AG09309 (cell line): ENCODE results near the gene KIF5A.

Experiments
- DNase-seq: peaks from one replicate; pipeline ENCODE4 v3.0.0-alpha.2; 2010; ENCODE audit warnings: low read depth
- H3K4me3 ChIP-seq: 2 replicates; pipeline ENCODE4 v1.5.1; 2011; ENCODE audit warnings: mild to moderate bottlenecking, low read depth, low read length, moderate library complexity; ENCODE audit not compliant: control insufficient read depth
- TF ChIP-seq, protein P1 (sequence below): IDR thresholded peaks from 2 replicates; pipeline ENCODE4 v1.5.1; 2011; ENCODE audit warnings: mild to moderate bottlenecking, low read depth, low read length, inconsistent platforms; ENCODE audit not compliant: insufficient read depth, control insufficient read depth; ENCODE audit errors: missing control alignments

Gene KIF5A

DNA sequence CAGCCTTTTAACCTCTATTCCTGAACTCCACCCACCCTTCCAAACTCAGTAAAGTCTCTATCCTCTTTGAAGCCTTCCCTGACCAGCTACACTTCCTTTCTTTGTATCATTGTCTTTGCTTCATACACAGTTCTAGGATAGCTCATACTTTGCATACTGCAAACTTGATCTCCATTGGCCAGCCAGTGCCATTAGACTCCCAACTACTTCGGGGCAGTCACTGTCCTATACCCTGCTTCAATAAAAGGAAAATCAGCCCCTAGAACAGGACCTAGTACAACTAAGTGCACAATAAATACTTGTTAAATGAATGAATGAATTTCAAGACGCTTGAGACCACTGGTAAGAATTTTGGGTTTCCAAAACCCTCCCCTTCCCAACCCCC, 40.6 kb downstream of the KIF5A start:
- TF ChIP-seq, protein P1, sequence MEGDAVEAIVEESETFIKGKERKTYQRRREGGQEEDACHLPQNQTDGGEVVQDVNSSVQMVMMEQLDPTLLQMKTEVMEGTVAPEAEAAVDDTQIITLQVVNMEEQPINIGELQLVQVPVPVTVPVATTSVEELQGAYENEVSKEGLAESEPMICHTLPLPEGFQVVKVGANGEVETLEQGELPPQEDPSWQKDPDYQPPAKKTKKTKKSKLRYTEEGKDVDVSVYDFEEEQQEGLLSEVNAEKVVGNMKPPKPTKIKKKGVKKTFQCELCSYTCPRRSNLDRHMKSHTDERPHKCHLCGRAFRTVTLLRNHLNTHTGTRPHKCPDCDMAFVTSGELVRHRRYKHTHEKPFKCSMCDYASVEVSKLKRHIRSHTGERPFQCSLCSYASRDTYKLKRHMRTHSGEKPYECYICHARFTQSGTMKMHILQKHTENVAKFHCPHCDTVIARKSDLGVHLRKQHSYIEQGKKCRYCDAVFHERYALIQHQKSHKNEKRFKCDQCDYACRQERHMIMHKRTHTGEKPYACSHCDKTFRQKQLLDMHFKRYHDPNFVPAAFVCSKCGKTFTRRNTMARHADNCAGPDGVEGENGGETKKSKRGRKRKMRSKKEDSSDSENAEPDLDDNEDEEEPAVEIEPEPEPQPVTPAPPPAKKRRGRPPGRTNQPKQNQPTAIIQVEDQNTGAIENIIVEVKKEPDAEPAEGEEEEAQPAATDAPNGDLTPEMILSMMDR = no peak
- DNase-seq = no peak
- peak overlapping the region; percentile 90 for H3K4me3 ChIP-seq

DNA sequence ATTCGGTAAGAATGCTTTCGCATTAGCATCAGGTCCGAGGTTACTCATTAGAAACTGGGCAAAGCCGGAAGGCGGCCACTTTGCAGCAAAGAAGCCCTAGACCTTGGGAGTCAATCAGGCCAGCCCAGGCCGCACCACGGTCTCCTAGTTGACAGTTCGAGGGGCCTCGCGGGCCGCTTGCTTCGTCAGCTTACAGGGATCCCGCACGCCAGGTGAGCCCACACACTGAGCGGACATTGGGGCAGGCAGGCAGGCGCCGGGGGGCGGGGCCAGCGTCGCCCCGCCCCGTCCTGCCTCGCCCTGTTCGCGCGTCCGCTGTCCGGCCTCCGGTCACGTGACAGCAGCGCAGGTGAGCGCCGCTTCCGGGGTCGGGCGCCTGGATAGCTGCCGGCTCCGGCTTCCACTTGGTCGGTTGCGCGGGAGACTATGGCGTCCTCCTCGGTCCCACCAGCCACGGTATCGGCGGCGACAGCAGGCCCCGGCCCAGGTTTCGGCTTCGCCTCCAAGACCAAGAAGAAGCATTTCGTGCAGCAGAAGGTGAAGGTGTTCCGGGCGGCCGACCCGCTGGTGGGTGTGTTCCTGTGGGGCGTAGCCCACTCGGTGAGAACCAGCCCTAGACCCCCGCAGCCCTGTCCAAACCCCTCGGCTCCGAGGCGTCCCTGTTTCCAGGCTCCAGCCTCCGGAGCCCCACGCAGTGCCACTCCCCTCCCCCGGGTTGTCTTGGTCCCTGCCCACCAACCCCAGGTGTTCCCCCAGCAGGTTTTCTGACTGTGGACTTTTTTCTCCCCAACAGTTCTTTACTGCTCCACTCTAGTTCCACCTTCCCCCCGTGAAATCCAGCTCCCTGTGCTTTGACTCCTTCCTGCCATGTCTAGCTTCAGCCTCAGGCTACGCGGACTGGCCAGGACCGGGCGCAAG, 41.3 kb downstream of the KIF5A start, which contains the start of gene PIP4K2C:
PIP4K2C (plus strand) TSS at position 329 of the 918 bp plus-strand sequence; CDS start at position 427, 98 bp downstream.
- TF ChIP-seq, protein P1 = no peak
- DNase-seq = no peak

DNA sequence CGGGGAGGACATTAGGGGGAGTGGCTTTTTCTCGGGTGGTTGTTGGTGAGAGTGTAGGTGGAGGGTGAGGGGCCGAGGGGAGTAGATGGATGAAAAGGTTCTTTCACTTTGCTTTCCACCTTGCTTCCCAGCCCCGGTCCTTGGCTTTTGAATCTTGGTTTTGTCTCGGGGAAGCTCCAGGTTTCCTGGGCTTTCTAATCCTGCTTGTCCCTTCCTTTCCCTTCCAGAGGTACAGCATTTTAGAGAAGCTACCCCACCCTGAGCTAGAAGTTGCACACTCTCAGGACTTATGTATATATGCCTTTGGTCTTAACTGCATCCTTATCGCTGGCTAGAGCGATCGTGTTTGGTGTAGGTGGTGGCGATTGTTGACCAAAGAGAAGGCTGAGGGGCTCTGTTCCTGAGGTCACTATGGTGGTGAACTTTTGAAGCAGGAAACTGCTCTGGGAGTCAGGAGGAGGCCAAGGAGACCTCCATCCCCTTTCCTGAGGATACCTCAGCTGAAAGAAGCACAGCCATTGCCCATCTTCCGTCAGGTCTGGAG, 42.0 kb downstream of the KIF5A start:
- no peak for DNase-seq
- TF ChIP-seq, protein P1 = no peak
- peak overlapping the region; percentile 90 for H3K4me3 ChIP-seq

More for the DNA sequence above, 41.3 kb downstream of the KIF5A start, which contains the start of gene PIP4K2C:
- peak within 1 kb of the TSS; percentile 90 for H3K4me3 ChIP-seq

DNA sequence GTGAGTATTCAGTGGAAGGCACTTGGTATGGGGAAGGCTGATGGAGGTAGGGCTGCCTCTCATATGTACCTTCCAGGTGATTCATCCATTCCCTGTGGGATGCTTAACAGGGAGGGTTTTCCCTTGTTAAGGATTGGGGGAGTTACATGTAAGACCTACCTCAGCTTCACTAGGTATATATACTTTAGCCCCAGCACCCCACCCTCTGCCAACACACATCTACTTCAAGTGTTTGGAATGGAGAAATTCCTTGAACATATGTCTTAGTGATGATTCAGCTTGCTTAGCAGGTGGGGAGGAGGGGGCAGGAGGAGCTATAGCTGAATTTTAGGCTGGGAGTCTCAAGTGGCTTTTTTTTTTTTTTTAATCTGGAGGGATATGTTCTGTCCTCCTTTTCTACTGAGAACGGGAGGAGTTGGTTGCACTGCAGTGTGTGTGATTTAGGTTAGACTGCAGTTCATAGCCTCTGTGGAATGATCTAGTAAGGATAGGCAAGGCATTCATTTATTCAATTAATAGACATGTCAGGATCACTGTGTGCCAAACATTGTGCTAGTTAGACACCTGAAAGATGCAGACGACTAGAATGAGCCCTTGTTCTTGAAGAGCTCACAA, 42.8 kb downstream of the KIF5A start:
- no peak for DNase-seq
- TF ChIP-seq, protein P1 = no peak
- H3K4me3 ChIP-seq = no peak overlapping the region

DNA sequence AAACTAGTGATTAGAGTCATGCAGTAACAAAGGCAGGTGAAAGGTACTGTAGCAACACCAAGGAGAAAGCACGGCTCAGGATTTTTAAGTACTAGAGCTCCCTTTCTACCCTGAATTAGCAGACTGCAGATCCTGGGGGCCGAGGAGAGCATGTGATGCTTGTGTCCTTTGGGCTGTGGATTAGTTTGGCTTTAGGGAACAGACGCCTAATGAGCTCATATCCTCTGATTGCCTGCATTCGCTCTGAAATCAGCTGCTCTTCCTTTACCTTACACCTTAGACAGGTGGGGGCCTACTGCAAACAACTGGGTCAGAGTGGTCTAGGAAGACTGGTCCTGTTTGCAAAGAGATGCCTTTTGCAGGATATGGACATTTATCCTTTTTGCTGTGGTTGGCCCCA, 43.3 kb downstream of the KIF5A start:
- TF ChIP-seq, protein P1 = no peak
- no peak for DNase-seq
- H3K4me3 ChIP-seq = no peak overlapping the region

DNA sequence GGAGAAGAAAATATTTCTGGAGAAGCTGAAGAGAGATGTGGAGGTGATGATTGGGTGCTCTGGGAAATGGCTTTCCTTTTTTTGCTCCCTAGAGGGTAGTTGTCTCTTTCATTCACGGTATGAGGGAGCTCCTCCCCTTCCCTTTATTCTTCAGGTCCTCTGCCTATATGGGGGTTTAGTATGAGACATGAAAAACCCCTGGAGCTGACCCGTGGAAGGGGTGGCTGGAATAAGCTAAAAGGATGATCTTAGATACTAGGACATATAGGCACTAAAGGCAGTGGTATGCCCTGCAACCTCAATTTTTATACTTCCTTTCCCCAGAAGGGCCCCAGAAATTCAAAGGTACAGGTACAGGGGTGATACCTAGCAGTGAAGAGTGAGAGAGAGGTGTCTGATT, 50.6 kb downstream of the KIF5A start:
- H3K4me3 ChIP-seq = no peak overlapping the region
- no peak for DNase-seq
- TF ChIP-seq, protein P1 = no peak
